ENCODE data around the gene U2AF1L4.

DNA sequence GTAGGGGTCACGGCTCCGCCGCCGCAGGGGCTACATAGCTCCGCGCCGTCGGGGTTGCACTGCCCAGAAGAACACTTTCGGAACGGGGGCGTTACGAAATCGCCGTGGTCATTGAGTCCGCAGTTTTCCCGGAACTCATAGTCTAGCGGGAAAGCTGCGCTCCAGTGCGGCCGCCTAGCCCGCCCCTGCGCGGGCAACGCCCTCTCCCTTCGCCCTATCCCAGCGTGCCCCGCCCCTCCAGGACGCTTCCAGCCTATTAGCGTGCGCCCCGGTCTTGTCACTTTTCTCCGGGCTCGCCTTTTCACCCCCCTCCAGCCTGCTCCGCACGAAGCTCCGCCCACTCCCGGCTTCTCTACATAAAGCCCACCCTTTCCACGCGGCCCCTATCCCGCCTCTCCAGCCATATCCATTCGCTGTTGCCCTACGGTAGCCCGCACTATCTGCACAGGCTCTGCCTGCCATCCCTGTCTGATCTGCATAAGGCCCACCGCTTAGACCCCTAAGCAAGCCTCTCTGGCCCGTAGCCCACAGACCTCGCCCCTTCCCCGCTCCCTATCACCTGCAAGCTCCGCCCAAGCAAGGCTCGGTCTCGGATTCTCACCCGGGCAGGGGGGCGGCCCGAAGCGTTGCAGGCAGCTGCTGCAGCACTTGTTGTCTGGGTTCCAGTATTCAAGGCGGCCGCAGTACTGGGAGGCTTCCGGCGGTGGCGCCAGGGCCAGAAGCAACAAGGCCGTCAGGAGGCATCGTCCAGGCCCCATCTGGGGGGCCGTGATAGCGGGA lies 4.6 kb downstream of the U2AF1L4 start:
- TF ChIP-seq, protein P1, sequence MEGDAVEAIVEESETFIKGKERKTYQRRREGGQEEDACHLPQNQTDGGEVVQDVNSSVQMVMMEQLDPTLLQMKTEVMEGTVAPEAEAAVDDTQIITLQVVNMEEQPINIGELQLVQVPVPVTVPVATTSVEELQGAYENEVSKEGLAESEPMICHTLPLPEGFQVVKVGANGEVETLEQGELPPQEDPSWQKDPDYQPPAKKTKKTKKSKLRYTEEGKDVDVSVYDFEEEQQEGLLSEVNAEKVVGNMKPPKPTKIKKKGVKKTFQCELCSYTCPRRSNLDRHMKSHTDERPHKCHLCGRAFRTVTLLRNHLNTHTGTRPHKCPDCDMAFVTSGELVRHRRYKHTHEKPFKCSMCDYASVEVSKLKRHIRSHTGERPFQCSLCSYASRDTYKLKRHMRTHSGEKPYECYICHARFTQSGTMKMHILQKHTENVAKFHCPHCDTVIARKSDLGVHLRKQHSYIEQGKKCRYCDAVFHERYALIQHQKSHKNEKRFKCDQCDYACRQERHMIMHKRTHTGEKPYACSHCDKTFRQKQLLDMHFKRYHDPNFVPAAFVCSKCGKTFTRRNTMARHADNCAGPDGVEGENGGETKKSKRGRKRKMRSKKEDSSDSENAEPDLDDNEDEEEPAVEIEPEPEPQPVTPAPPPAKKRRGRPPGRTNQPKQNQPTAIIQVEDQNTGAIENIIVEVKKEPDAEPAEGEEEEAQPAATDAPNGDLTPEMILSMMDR (conservative IDR thresholded peaks at IDR 0.05; ENCODE audit: low read length): peak; percentile 52
- no peak for TF ChIP-seq EZH2phosphoT487 (IDR thresholded peaks at IDR 0.05; ENCODE audit: borderline replicate concordance)

Measured in Loucy (cell line).